HG03342 (cell line): ENCODE results near the gene CRIM1.

Experiments
- ATAC-seq: cut with Tn5 transposase; IDR thresholded peaks from one replicate; pipeline ENCODE4 v1.9.1; 2021; ENCODE audit warnings: mild to moderate bottlenecking, moderate library complexity; ENCODE audit not compliant: unreplicated experiment

The CRIM1 gene

DNA sequence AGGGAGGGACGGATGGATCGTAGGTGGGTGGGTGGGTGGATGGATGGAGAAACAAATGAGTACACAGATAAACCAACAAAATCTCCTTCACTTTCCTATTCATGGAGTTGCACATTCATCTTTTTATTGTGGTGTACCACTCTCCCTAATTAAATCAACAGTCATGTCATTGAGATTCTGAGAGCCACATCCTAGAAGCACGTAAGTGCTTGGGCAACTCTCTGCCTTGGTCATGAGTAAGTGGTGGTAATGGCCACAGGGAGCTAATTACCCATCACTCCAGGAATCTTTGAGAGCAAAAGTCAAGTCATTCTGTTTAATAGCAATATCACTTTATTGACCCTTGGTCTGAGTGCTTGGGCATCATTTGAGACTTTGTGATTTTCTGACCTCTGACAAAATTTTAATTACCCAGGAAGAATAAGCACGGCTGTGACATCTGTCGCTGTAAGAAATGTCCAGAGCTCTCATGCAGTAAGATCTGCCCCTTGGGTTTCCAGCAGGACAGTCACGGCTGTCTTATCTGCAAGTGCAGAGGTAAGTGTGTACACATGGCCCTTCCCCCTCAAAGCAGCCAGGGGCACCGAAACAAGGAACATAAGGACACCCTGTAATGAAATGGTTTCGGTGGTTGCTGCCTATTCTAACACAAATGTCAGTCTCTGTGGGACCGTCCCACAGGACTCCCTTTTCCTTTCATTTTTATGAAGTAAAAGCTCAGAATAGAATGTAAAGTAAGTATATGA is 156.5 kb downstream of the CRIM1 start:
- ATAC-seq: peak; percentile 83

DNA sequence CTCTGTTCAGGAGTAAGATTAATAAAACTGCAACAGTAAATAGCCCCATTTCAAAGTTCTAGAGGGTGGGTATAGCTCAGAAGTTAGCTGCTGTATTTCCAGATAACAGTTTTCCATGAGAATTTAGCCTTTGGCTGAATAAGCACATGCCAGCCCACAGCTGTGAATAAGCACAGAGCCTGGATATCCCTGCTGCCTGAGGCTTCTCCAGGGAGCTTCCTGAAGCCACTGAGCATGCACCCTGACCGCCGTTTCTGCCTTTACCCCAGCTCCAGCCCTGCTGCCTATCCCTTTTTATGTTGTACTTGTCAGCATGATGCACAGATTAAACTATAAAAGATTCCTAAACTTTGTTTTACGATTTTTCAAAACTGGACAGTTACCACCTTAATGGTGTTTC is 157.1 kb downstream of the CRIM1 start:
- no peak for ATAC-seq

DNA sequence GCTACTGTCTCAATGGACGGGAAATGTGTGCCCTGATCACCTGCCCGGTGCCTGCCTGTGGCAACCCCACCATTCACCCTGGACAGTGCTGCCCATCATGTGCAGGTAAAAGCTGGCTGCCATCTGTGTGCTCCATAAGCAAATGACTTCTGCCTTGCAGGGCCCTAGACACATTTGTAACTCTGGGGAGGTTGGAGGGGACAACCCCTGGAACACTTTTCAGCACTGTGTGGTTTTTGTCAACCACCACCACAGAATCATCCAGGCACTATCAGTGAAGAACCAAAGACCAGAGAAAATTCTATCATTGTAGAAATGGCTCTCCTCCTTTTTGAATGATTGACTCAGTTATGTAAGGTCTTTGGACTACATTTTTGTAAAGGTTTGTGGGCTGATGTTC is 158.1 kb downstream of the CRIM1 start:
- ATAC-seq: peak; percentile 46

DNA sequence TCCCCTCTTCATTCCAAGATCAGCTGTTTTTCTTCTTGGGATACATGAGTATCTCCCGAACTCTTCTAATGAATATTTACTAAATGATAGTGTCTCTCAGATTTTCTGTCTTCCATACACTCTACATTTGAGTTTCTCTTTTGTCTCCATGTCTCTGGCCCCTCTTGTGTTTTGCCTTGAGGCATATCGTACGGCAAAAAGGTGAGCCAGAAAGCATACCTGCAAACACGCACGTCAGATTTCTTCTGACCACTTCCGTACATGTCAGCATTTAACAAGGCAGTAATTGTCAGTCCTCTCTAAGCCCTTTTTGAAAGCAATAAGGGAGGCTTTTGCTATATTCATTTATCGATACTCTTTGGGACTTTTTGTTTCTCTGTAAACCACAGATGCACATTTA is 160.0 kb downstream of the CRIM1 start:
- ATAC-seq: no peak

DNA sequence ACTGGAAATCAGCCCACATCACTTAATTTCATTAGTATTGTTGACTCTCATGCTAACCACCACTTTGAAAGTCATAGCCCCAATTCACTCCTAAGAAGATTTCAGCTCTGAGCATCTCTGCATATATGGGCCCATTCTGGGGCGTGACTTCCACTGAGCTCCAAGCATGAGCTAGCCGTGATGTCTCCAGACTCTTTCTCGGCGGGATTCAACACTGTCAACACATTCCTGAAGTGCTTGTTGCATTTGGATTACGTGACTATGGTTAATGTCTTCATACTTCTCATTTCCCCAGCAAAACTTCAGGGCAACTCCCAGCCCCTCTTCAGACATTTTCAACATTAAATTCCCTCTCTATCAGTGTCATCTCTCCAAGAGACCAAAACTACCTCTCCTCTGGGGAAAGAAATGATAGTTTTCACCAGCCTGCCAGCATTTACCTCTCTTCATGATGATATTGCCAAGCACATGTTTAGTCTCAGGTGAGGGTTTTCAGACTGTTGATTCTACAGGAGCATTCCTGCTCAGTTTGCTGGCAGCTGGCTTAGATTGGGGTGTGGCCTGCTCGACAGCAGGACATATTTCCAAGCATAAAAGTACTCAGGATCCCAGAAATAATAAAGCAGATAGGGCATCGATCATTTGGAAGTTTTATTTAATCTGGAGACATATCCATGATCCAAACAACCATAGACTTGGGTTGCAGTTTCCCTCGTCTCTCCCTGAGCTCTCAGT is 160.7 kb downstream of the CRIM1 start:
- no peak for ATAC-seq

DNA sequence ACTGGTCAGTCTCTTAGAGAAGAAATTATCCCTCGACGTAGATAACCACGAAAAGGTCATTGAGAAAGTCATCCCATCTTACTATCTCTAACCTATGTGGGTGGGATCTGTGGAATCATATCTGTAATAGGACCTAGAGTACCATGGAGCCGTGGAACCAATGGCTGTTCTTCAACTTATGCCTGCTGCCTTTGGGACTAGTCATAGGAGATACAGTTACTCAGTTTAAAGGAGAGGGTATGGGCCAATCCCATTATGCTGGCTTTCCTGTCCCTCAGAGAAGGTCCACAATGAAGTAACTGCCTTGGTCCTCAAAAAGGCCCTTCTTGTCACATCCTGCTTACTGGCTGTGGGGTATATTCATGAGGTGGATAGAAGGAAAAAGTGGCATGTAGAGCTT is 164.9 kb downstream of the CRIM1 start:
- ATAC-seq: no peak

DNA sequence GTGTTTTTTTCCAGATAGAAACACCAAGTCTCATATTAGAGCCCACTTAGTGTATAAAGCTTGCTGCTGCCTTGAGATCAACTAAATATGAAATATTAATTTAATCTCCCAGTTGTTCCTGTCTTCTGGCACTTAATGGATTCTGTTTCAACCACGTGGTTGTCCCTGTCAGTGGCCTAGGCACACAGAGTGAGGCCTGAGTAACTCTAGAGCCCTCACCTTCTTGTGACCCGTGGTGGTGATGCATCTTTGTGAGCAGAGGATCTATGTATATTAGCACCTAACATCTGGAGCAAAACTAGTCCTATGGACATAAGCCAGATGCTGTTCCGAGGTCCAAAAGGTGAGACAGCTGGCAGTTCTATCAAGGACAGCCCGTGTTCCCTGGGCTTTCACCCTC is 167.6 kb downstream of the CRIM1 start:
- no peak for ATAC-seq

DNA sequence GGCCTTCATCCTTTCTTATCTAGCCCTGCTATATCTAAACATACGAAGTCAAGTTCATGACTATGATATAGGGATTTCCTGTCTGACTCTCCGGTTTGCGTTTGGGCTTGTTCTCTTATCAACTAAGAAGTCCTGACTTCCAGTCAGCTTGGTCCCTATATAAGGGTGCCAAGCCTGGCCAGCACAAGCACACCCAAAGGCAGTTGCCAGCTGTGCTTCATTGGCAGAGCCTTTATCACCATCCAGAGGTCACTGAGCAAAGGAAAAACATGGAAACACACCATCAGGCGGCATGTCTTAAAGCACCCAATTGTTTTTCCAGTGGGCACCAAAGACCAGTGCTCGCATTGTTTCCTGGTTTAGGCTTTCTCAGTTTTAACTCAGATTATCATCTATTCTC is 169.7 kb downstream of the CRIM1 start:
- no peak for ATAC-seq

DNA sequence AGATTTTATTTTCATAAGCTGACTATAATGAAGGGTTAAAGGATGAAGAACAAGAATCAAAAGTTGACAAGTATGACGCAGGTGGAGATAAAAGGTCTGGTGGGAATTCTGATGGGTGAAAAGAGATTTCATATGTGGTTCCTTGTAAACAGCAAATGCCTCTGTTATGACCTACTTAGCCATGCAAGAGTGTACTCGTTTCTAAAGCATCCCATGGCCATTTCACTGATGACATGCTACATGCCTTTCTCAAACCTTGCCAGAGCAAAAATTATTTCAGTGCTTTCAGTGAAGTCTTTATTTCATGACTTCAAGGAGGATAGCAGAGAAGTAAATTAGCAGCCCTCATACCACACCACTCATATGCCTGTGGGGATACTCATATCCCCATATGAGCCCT is 170.6 kb downstream of the CRIM1 start:
- no peak for ATAC-seq

DNA sequence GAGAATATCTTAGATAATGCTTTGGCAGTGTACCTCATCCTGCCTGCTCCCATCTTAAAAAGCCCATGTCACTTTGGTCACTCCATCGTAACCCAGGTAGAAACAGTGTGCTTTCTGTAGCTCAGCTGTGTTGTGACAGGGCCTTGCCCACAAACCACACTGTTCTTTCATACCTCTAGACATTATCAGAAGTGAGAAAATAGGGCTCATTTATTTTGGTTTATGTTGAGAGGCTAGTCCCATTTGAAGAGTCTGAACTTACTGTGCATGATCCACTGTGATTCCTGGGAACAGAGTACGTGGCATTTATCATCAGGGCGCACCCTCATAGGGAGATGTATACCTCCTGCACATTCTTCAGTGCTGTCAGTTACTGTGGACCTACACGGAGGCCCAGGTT is 172.7 kb downstream of the CRIM1 start:
- peak; percentile 66 for ATAC-seq

DNA sequence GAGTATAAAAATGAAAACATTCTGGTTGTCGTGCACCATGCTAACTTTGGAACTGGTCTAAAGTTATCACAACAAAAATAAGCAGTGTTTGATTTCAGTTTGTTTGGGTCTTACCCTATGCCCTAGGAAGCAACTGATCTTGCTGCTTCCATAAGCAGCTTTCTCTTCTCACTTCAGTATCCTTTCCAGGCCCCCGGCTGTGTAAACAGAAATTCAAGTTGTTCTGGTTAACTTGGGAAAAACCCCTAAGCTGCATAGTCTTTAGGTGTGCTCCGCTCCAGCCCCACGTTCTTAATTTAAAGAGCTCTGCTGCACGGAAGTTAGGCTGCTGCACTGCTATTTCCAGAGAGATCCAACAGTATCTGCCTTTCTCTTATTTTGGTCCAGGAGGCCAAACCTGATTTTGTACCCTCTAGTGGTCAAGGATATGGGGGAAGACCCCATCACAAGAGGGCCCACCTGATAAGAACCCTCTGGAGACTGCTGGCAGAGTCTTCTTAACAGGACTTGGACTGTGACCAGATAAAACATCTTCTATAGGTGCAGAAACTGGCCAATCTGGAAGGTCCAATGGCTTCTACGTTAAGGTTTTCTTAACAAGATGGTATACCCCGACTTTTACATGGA is 173.3 kb downstream of the CRIM1 start:
- ATAC-seq: peak; percentile 9

DNA sequence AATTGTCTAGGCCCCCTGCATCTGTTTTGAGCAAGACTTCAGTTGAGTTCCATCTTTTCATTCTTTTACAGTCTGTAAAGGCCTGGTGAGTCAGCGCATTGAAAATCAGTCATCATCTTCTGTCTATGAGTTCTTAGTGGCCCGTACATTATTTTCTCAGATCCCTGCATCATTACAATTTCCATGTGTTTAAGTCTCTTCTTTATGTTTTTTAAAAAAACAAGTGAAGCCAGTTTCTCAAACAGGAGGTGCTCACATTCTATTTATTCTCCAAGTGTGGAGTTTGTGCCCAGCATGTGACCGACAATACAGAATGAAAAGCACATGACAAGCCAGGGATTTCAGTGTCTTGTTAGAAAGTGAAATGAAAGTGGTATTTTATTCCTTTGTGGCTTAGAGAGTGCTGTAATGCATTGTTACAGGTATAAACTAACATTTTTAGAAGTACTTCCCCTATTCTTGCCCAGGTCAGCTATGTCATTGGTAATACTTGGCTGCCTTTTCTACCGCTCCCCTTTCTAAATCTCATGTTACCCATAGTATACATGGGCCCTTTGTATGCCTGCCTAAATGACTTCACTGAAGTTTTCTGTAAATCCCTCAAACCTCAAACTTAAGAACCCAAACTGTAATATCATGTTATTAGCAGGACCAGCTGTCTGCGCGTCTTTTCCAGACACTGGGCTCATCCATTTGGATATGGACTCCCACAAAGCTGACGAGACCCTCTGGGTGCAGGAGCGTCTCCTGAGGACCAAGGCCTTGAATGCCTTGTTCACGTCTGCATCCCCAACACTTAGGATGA is 174.8 kb downstream of the CRIM1 start:
- ATAC-seq: peak; percentile 77

DNA sequence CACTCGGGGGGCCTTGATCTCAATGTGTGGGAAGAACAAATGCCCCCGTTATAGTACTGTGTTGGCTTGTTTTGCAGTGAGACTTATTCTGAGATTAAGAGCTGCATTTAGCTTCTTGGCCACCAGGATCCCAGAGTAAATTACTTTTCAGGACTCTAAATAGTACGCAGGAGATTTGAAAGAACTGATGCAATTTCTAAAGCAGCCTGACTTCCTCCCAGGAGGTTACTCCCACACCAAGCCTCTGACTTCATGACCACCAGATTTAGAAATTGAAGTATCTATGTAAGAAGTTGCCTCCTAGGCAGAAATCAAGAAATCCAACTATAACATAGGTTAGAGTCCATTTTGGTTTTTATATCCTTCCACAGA is 175.4 kb downstream of the CRIM1 start:
- no peak for ATAC-seq

DNA sequence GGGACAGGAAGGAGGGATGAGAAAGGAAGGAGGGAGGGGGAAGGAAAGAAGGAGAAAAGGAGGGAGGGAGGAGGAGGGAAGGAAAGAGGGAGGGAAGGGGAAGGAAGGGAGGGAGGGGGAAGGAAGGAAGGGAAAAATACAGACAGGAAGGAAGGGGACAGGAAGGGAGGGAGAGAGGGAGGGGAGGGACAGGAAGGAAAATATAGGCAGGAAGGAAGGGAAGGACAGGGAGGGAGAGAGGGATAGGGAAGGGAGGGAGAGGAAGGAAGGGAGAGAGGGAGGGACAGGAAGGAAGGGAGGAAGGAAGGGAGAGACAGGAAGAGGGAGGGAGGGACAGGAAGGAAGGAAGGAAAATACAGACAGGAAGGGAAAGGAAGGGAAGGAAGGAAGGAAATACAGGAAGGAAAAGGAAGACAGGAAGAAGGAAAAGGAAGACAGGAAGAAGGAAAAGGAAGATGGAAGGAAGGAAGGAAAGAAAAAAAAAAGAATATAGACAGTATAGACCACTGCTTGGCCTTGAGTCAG is 178.8 kb downstream of the CRIM1 start:
- ATAC-seq: no peak

DNA sequence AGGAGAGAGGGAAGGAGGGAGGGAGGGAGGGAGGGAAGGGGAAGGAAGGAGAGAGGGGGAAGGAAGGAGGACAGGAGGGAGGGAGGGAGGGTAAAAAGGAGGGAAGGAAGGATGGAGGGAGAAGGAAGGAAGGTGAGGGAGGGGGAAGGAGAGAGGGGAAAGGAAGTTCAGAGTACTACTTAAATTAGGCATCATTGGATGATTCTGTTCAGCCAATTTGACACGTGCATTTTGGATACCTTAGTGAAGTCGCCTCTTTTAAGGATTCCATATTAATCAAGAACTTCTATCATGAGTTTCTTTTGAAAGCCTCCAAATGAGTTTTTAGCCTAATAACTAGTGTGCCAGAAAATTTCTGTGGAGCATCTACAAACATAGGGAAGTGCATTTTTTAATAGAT is 179.5 kb downstream of the CRIM1 start:
- no peak for ATAC-seq

DNA sequence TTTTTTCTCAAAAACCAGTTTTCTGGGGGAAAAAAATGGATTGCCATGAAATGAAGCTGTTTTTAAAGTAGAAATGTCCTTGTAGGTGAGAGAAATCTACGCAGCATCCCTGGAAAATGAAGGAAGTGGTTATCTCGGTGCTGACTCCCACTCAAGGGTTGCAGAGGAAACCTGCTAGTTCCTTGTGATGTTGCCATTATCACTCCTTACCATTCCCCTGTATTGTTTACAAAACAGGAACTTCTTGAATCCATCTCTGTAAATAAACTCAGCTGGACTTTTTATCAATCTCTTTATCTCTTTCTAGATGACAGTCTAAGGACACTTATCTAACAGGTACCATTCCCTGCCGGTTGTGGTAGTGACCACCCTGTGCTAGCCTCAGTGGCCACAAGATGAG is 181.2 kb downstream of the CRIM1 start:
- no peak for ATAC-seq

DNA sequence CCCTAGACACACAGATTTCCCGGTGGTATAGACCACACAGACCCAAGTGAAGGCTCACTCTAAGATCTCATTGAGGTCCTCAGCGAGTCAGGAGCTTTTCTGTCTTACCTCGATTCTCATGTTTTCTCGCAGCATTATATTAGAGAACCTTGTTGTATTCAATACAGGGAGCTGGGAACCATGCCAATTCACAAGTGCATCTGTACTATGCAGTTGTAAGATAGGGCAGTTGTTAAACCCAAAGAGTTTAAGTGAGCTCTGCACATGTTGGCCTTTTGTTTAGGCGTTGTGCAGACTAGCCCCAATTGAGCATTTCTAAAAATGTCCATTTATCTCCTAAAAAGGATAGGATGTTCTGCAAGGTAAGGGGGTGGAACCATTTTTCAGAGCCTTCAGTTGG is 182.8 kb downstream of the CRIM1 start:
- ATAC-seq: no peak

DNA sequence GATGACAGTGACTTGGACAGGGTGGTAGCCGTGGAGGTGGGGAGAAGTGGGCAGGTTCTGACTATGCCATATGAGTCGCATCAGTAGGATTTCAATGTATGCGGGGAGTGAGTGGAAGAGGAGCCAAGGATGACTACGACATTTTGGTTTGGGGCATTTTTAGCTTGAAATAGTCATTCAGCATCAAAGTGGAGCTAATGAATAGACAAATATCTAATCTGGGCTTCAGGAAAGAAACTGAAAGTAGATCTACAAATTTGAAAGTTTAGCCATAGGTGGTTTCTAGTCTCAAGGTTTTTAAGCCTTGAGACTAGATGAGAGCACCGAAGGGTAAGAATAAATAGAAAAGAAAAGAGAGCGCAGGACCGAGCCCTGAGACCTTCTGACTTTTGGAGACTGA is 184.1 kb downstream of the CRIM1 start:
- peak; percentile 80 for ATAC-seq

DNA sequence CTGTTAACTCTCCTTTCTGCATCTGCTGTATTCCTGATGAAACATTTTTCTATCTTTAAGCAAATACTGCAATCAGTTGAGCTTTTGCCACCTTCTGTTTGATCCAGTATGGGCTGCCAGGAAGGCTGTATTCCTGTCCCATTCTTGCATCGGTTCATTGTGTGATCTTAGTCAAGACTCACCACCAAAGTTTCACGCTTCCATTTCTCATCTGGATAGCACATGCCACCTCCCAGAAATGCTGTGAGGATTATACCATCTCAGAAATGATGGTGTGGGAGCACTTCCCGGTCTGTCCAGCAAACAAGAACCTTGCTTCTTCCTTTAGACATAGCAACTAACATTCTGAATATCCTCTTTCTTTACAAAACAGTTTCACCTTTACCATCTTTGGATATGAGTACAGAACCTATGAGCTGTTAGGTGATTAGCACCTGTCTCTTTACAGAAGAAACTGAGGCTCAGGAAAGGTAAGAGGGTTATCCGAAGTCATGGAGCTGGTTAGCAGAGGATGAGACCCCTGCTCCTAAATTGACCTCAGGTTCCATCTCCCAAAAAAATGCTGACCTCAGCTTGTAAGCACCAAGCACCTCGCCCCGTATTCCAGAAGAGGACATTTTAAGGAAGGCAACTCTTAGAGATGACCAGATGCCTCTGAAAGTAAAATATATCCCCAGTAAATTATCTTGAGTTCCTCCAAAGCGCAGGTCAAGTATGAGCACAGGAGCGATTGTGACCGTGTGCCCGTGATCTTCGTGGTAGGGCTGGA is 185.6 kb downstream of the CRIM1 start:
- ATAC-seq: no peak

DNA sequence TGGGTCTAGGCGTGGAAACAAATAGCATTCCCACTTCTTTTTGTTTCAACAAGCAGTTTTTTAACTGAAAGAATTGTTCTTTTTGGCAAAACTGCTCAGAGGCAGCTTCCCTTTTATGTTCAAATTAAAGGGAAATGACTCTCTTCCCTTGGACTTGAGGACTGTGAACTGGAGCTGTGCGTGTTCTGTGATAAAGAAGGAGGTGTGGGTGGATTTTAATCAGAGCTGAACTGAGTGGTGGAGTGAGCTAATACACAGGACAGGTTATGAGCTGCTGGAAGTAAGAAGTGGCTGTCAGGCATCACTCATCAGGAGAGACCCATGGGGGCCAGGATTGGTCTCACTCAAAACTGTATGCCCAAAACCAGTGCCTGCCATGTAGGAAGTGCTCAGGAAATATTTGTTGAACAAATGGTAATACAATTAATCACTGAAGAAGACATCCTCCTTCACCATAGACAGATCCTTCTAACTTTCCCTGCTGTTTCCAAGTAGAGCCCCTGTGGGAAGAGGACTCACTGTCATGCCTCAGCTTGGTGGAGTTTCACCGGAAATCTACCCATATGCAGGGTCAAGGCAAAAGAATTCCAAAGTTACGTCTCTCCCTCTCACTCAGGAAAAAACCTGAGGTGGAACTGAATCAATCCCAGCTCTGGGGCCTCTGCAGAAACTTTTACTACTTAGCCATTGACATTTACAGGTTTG is 186.5 kb downstream of the CRIM1 start:
- ATAC-seq: no peak
